Hematopoietic multipotent progenitor cell treated with erythropoietin and hydrocortisone succinate and interleukin-3 and kit ligand, for 17 days (in vitro differentiated cells): ENCODE results near the gene EPS15.
"Not testable (repeated sequence)": the region's sequence is repeated elsewhere in the genome, so short reads cannot be mapped to it uniquely, and the experiment has no call there.

Source experiments
- DNase-seq: peaks from one replicate; pipeline ENCODE4 v3.0.0-alpha.2; 2015; ENCODE audit warnings: low spot score

EPS15 gene

DNA sequence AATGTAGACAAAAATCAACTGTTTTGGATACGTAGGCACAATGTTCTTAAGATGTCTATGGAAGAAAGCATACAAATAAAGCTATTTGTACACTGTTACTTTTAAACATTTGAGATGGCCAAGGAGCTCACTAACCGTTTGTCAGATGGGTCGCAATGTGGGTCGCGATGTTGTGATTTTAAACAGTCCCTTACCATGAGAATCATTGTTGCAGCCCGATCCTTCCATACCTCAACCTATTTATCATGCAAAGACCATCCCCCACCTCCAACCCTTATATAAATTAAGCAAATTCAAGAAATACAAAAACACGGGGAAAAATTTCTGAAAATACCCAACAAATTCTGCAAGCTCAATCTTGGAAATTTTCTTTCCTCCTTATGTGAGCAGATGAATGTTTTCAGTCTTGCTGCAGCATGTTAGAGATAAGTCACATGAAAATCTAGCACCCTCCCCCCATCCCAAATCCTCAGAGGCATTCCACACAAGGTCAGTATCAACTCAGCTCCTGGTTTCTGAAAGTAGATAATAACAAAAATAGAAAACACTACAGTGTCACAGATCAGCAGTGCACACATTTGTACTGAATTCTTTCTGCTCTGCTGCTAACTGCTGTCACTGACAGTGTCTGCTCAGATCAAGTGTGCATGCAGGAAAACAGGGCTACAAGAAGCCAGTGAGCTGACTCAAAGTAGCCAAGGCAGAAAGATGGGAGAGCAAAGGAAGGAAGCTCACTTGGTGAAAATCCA is 95.8 kb downstream of the EPS15 start:
- DNase-seq, result no peak

DNA sequence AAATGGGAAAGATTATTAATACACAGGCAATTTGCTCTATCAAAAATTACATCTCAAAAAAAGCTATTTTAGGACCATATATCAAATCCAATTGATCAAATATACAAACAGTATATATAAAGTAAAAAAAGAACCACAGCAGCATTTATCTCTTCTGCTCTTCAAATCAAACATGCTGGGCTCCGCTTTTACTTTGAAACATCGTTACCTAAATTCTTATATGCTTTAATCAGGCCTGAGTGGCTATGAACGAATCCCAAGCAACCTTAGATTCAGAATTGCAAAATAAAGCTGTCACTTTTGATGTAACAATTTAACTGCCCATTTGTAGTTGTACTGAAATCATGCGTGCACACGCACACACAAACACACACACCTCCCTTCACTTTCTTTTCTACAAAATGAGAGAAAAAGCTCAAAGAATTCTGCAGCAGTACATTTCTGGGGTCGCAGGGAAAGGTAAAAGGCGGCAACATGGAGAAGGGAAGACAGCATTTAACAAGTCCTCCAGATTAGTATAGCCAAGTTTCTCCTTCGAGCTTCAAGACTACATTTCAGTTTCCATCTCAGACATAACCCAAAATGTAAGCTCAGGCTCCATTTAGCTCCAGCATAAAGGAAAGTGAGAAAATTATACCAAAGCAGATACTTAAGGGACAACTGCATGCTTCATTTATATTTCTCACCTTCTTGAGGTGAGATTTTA is 96.5 kb downstream of the EPS15 start:
- DNase-seq, result no peak

DNA sequence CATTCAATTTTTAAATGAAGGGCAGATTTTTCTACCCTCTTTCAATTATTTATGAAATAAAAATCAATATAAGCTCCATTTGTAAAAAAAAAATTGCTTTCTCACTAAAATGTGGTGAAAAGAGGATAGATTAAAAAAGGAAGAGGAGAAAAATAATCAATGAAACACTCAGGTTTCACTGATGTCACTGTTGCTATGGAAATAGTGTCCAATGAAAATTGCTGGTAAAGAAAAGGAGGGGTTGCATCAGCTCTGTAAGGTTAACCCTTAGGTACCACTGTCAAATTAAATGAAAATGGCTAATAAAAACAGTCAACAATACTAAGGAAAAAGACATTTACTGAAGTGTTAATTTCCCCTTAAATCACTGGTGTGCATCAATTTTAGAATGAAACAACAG is 97.1 kb downstream of the EPS15 start:
- no peak for DNase-seq

DNA sequence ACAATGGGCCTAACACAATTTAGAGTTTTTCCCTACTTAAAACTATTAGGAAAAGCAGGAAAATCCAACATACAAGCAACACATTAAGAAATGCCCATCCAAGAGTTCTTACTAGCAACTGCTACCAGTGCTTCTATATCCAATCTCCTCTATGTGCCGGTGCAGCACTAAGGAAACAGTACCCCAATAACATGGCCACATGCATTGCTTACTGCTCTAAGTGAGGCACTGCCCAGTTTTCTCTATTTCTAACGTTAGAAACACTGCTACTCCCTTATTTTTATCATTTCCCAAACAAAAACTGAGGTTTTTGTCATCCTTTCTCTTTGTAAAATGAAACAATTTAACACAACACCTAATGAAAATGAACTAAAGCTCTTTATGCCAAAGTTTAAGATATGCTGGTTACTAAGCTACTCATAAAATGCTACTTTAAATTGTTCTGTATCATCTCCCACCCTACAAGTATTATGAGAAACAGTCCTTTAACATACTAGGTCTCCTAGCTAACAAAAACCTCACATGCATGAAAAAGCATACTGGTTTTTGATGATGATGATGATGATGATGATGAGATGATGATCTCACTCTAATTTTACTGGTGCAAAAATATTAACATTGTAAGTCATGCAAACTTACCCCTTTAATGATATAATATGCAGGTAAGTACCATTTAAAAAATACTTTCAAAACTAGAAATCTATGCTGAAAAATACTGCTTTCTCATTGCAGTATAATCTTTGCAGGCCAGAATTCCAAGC is 98.0 kb downstream of the EPS15 start:
- no peak for DNase-seq

DNA sequence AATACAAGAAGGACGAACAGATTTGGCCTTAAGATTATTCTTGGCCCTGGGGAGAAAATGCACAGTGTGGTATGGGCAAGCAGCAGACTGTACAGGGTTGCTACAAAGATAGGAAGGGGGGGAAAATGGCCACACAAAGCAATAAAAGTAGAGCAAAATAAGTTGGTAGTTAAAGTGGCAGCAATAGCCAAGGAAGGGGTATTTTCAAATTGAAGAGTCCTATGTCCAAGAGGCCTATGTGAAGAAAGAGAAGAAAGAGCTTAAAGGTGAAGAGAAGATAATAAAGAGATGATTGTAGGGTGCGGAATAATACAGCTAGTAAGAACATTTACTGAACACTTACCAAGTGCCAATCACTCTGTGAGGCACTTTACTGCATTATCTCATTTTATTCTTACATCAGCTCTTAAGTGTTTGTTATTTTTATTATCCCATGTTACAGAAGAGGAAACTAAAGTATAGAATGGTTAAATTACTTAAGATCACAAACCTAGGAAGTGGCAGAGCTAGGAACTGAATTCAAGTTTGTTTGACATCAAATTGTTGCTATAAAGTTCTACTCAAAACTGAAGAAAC is 100.6 kb downstream of the EPS15 start:
- no peak for DNase-seq

DNA sequence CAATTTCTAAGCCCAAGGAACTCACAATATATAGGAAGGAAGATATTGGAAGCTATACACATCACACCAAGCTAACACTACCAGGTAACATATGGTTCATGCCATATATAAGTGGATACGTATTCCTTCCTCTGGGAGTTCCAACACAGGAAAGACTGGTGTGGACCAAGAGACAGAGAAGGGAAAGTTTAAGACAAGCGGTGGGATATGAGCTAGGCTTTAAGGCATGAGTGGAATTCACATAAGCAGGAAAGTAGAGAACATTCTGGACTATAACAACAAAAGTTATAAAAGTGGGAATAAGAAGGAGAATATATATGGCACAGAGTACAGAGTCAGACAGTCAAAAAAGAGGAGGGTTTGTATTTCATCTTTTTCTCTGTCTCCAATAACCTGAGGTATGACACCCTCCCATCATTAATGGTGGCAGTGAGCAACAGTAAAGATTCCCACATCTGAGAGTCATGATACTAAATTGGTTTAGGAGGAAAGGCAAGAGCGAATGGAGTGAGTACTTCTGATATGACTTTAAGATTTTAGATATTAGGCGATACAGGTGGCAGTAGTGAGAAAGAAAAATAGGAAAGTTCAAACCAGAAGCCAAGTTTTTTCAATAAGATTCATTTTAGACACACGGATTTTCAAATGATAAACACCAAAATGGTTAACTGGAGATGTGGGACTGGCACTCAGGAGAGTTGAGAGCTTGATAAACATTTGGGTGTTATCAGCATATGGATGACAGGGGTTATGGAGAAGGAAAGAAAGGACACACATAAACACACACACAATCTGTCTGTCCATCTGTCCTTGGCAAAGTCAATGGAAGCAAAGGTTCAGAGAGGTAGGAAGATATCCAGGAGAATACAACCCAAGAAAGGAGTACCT is 101.3 kb downstream of the EPS15 start:
- DNase-seq, result no peak

DNA sequence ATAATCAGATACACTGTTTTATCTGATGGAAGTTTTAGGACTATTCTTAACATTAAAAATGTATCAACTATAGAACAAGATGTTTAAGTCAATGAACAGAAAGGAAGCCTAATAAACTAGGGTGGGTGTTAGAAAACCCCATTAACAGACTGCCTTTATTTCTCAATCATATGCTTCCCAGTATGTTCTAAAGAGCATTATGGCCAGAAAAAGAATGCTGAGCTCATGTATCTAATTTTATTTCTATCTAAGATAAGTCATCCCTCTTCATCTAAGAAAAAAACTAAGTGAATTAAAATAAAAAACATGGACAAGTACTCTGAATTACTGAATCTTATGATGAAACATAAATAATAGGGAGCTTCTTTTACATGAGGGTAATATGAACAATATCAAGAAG is 102.2 kb downstream of the EPS15 start:
- DNase-seq, result no peak

DNA sequence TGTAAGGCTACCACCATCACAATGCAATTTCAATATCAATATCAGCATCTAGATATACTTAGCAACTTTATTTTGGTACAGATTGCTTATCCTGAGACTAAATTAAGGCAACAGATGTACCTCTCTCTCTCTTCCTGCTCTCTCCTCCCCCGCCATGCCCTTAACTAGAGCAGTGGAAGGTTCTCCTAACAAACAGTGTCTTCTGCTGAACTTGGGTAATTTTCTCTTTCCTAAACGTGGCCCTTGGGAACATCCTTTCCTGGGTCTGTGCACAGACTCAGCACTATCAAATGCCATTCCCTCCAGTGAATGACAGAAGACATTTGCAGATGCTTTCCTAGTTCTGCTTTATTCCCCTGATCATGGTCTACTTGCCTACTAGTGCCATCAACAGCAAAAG is 103.1 kb downstream of the EPS15 start:
- DNase-seq, result no peak

DNA sequence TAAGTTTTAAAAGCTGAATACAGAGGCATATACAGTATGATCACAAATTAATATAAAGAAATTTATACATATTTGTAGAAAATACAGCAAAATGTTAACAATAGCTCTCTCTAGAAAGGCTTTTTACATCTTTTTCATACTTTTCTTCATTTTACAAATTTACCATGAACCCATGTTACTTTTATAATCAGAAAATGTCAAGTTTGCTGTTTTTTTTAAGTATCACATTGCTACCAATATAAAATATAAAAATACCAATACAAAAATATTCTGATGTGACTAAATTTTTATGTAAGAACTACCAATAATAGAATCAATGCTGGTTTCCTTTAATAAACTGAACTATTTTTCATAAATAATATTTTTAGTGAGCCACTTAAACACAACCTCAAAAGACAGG is 104.3 kb downstream of the EPS15 start:
- DNase-seq, result no peak

DNA sequence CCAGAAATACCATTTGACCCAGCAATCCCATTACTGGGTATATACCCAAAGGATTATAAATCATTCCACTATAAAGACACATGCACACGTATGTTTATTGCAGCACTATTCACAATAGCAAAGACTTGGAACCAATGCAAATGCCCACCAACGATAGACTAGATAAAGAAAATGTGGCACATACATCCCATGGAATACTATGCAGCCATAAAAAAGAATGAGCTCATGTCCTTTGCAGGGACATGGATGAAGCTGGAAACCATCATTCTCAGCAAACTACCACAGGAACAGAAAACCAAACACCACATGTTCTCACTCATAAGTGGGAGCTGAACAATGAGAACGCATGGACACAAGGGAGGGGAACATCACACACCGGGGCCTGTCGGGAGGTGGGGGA is 107.2 kb downstream of the EPS15 start:
- DNase-seq, result not testable (repeated sequence)

DNA sequence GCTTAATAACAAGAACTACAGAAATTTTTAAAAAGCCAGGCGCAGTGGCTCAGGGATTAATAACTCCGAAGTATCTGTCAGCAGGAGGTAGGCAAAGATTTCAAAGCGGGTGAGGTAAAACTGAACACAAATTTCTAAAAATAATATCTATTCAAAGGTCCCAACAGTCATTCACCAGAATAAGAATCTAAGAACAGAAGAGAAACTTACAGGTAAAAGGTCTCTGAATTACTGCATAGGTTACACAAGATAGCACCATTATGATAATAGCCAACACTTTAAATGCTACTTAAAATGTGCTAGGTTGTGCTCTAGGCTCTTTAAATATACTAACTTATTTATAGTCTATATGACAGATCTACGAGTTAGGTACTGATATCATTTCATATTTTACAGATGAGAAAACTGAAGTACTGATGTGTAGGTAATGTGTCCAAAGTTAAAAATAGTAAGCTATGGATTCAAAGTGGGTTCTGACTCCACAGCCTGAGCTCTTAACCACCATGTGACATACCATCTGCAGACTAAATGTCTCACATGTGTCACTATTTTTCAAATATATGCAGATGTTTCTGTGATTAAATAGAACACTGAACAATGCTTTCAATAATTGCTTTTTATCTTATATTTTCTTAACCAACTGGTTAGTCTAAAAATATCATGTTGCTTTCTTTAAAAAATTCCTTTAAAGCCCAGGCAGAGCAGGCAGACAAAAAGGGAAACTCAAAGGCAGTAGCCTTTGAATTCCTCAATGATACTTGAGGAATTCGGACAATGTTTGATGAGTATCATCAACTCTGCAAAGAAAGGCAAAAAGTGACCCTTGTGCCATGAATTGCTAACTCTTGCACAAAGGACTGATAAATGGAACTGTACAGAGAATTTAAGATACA is 108.3 kb downstream of the EPS15 start:
- DNase-seq, result no peak

DNA sequence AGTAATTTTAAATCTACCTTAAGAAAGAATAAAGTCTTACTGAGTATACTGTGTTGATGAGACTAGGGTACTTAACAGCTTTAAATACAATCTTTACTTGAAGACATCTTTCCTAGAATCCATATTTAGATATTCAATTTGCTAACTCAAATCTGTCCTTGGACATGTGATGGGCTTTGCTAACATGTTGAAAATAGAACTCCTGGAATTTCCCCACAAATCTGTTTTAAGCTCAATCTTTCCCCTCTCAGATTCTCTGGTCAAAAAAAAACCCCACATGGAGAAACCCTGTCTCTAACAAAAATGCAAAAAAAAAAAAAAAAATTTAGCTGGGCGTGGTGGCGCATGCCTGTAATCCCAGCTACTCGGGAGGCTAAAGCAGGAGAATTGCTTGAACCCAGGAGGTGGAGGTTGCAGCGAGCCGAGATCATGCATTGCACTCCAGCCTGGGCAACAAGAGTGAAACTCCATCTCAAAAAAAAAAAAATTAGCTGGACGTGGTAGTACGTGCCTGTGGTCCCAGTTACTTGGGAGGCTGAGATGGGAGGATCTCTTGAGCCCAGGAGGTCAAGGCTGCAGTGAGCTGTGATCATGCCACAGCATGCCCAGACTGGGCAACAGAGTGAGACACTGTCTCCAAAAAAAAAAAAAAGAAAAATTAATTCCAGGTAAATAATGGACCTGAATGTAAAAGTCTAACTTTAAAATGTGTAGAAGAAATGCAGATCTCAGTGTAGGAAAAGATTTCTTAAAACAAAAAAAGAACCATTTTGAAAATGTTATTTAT is 109.1 kb downstream of the EPS15 start:
- not testable (repeated sequence) for DNase-seq

DNA sequence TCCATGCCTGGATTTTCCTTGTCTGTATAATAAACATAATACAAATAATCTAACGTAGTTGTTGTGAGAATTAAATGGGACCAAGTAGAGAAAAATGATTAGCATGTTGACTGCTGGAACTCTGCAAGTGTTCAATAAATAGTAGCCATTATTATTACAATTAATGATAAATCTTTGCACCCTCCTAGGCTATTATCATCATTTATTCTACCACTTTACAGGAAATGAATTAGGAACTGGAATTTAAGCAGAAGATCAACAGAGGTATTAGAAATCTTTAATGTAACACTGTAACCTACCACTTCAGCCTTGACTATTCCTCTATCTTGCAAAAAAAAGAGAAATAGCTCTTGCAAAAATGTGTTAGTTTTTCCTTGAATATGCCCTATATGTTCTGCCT is 126.8 kb downstream of the EPS15 start:
- DNase-seq, result no peak

DNA sequence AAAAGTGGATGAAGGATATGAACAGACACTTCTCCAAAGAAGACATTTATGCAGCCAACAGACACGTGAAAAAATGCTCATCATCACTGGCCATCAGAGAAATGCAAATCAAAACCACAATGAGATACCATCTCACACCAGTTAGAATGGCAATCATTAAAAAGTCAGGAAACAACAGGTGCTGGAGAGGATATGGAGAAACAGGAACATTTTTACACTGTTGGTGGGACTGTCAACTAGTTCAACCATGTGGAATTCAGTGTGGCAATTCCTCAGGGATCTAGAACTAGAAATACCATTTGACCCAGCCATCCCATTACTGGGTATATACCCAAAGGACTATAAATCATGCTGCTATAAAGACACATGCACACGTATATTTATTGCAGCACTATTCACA is 128.4 kb downstream of the EPS15 start:
- not testable (repeated sequence) for DNase-seq

DNA sequence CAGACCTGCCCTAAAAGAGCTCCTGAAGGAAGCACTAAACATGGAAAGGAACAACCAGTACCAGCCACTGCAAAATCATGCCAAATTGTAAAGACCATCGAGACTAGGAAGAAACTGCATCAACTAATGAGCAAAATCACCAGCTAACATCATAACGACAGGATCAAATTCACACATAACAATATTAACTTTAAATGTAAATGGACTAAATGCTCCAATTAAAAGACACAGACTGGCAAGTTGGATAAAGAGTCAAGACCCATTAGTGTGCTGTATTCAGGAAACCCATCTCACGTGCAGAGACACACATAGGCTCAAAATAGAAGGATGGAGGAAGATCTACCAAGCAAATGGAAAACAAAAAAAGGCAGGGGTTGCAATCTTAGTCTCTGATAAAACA is 131.8 kb downstream of the EPS15 start:
- DNase-seq, result not testable (repeated sequence)

DNA sequence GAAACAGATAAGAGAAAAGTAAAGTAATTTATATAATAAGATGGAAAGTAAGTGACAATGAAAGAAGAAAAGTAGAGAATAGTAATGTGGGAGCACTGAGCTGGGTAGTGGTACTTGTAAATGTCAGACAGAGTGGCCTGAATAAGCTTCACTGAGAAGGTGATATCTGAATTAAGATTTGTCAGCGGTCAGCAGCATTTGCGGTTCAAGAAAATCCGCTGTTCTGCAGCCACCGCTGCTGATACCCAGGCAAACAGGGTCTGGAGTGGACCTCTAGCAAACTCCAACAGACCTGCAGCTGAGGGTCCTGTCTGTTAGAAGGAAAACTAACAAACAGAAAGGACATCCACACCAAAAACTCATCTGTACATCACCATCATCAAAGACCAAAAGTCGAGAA is 132.8 kb downstream of the EPS15 start:
- not testable (repeated sequence) for DNase-seq

DNA sequence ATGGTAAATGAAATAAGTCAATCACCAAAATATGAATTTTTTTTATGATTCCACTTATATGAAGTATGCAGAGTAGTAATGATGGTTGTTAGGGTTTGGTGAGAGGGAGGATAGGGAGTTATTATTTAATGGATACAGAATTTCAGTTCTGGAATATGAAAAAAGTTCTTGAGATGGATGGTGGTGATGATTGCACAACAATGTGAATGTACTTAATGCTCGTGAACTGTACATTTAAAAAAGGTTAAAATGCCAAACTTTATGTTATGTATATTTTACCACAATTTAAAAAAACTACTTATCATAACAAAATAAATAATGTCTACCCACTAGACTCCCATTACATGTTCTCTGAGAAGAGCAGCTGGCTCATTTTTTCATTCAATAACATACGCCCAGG is 133.3 kb downstream of the EPS15 start:
- no peak for DNase-seq

DNA sequence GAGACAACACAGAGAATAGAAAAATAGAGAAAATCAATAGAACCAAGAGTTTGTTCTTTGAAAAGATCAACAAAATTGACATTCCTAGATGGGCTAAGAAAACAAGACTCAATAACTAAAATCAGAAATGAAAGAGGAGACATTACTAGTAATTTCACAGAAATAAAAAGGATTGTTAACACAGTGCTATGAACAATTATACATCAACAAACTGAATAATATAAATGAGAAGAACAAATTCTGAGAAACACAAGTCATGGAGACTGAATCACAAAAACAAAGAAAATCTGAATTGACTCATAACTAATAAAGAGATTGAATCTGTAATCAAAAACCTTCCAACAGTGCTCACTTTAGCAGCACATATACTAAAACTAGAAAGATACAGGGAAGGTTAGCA is 137.1 kb downstream of the EPS15 start:
- no peak for DNase-seq

DNA sequence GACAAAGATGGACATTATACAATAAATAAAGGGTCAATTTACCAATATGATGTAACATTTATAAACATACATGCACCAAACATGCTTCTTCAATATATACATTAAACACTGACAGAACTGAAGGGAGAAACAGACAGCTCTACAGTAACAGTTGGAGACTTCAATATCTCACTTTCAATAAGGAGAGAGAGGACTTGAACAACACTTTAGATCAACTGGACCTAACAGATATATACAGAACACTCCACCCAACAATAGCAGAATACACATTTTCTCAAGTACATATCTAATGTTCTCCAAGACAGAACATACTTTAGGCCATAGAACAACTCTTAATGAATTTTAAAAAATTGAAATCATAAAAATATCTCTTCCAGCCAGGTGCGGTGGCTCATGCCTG is 138.1 kb downstream of the EPS15 start:
- peak; percentile 10 for DNase-seq

DNA sequence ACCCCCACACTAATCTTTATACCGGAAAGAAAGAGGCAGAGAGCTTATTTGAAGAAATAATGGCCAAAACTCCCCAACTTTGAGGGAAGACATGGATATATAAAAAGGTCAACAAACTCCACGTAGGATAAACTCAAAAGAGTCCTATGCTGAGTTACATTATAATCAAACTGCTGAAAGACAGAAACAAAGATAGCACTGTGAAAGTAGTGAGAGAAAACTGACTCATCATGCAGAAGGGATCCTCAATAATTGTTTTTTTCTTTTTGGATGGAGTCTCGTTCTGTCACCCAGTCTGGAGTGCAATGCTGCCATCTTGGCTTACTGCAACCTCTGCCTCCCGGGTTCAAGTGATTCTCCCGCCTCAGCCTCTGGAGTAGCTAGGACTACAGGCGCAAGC is 140.2 kb downstream of the EPS15 start:
- no peak for DNase-seq
